Sigmoid colon (tissue), 4 donors: Measurements from ENCODE around the gene CDKL2.
"Not testable (repeated sequence)": the region's sequence is repeated elsewhere in the genome, so short reads cannot be mapped to it uniquely, and the experiment has no call there.

Source experiments
- CTCF ChIP-seq, 4 experiments: fragments of 450-650 bp in 3 of 4; fragments of 200-600 bp in 1 of 4; IDR thresholded peaks; one replicate each; pipeline ENCODE4 v1.5.1; 2016 to 2019; ENCODE audit warnings: antibody characterized with exemption in 4 of 4, mild to moderate bottlenecking in 3 of 4, moderate library complexity in 2 of 4
- POLR2A ChIP-seq, 2 donors: fragments of 450-650 bp; IDR thresholded peaks; one replicate each; pipeline ENCODE4 v1.6.1; 2016; ENCODE audit warnings: antibody characterized with exemption in 2 of 2, mild to moderate bottlenecking in 2 of 2, moderate library complexity in 2 of 2
- POLR2AphosphoS5 ChIP-seq, 4 donors: sonication (generic); formaldehyde crosslinking; IDR thresholded peaks; one replicate each; pipeline ENCODE4 v1.6.1; 2017; ENCODE audit warnings: antibody characterized with exemption in 4 of 4

GRCh38 chr4:75533926-75534325 lies 96.4 kb downstream of the CDKL2 start:
- not testable (repeated sequence) for TF ChIP-seq POLR2A, CTCF, POLR2AphosphoS5 (IDR thresholded peaks at IDR 0.05)
